Ovary (tissue), 3 donors: ENCODE results near the gene DNAJC21.

Experiments used
- EP300 ChIP-seq: sonication (generic); formaldehyde crosslinking; IDR thresholded peaks from one replicate; pipeline ENCODE4 v1.6.1; 2017; ENCODE audit warnings: antibody characterized with exemption
- POLR2A ChIP-seq: fragments of 450-650 bp; IDR thresholded peaks from one replicate; pipeline ENCODE4 v1.6.1; 2017; ENCODE audit warnings: antibody characterized with exemption, mild to moderate bottlenecking, moderate library complexity
- TF ChIP-seq, protein P1 (sequence below), 3 donors: fragments of 450-650 bp in 2 of 3; fragments of 200-600 bp in 1 of 3; IDR thresholded peaks; one replicate each; pipeline versions ENCODE4 v1.5.1 to v1.8.0; 2016 to 2022; ENCODE audit warnings: antibody characterized with exemption in 3 of 3, mild to moderate bottlenecking in 1 of 3
- donor health status: DM: no; HTN: no; CAD: no.

DNA sequence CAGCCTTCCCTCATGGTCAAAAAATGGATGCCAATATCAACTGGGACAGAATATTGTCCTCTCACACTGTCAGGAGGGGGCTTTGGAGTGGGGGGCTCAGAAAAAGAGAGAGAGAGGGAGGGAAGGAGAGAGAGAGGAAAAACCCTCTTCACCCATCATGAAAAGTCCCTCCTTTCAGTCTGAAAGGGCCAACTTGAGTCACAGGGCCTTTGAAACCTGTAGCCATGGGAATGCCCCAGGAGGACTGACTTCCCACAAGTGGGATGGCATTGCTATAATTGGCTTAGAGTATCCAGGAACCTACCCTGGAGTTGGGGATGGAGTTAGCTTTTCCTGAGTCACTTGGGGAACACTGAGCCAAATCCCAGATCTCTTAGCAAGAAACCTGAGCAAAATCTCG lies 41.2 kb downstream of the DNAJC21 start:
- TF ChIP-seq POLR2A, result no peak
- TF ChIP-seq, protein P1, sequence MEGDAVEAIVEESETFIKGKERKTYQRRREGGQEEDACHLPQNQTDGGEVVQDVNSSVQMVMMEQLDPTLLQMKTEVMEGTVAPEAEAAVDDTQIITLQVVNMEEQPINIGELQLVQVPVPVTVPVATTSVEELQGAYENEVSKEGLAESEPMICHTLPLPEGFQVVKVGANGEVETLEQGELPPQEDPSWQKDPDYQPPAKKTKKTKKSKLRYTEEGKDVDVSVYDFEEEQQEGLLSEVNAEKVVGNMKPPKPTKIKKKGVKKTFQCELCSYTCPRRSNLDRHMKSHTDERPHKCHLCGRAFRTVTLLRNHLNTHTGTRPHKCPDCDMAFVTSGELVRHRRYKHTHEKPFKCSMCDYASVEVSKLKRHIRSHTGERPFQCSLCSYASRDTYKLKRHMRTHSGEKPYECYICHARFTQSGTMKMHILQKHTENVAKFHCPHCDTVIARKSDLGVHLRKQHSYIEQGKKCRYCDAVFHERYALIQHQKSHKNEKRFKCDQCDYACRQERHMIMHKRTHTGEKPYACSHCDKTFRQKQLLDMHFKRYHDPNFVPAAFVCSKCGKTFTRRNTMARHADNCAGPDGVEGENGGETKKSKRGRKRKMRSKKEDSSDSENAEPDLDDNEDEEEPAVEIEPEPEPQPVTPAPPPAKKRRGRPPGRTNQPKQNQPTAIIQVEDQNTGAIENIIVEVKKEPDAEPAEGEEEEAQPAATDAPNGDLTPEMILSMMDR (IDR thresholded peaks at IDR 0.05), result no peak
- no peak for TF ChIP-seq EP300
